ENCODE data around the gene ARMC9.
A peak's percentile ranks its signal among the peaks of the same experiment; 100 is the strongest.
"Not testable (repeated sequence)": the region's sequence is repeated elsewhere in the genome, so short reads cannot be mapped to it uniquely, and the experiment has no call there.

ARMC9 gene

DNA sequence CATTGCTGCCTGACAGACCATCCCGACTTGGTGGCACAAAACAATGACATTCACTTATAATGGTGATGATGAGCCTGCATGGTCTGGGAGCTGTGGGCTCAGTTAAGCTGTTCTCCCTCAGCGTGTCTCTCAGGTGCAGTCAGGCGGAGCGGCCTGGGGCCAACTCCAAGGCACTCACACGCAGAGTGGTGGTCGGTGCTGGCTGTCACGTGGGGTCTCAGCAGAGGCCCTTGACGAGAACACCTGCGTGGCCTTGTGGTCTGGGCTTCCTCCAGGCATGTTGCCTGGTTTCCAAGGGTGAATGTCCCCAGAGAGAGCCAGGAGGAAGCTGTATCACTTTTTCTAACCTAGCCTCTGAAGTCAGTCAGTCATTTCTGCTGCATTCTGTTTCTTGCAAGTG, 29.8 kb downstream of the ARMC9 start:
- Mint-ChIP-seq H3K27me3 (no peaks in the 10 kb centered on the region), H3K9me3 (no peaks in the 10 kb centered on the region), H3K4me3 (no peak overlapping the region), H3K4me1 (peaks cover 12% of the 10 kb centered on the region), H3K27ac (peak overlapping the region; percentile 22), H3K36me3 (no peaks in the 10 kb centered on the region)
- ATAC-seq (ENCODE audit: low read depth) (peak; percentile 68), DNase-seq (ENCODE audit: low spot score in 2 of 2) (peak; percentile 10 to 14)

DNA sequence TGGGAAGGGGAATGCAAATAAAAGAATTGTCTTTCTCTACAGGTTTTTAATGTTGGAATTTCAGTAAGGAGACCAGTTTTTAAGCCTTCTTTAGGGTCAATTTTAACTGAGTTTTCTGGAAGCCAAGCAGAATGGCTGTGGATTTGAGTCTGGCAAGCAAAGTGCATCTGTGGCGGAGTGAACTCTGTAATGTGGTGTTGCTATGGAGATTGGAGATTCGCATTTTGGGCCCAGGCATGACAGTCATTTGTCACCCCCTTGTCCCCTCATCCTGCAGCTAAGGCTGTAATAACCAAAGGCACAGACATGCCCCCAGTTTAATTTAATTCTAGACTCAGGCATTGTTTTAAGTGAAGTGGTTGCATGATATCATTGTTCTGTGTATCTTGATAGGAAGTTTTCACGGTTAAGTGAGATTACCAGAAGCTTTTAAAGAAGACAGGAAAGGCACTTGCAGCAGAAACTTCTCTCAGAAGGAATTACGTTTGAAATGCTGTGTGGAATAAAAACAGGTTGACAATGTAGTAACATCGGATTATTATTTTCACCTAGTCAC, 30.6 kb downstream of the ARMC9 start:
- Mint-ChIP-seq H3K4me1 (peaks cover 12% of the 10 kb centered on the region), H3K36me3 (no peaks in the 10 kb centered on the region), H3K9me3 (no peaks in the 10 kb centered on the region), H3K27ac (peak overlapping the region; percentile 22), H3K27me3 (no peaks in the 10 kb centered on the region), H3K4me3 (no peak overlapping the region)
- DNase-seq (ENCODE audit: low spot score in 2 of 2) (no peak), ATAC-seq (ENCODE audit: low read depth) (no peak)

DNA sequence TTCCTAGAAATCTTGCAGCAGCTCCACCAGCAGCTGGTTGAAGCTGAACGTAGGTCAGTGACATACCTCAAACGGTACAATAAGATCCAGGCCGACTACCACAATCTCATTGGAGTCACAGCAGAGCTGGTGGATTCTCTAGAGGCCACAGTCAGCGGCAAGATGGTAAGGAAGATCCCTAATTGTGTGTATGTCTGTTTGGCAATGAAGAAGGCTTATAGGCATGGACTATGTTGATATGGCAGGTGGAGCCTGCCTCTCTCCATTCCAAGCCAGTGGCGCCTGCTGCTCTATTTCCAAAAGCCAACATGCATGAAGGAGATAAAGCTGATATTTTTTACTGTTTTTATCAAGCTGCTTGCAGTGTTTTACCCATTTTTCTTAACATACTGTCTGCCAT, 36.8 kb downstream of the ARMC9 start:
- Mint-ChIP-seq H3K27me3 (no peaks in the 10 kb centered on the region), H3K9me3 (no peaks in the 10 kb centered on the region), H3K4me3 (no peak overlapping the region), H3K4me1 (no peaks in the 10 kb centered on the region), H3K27ac (no peak overlapping the region), H3K36me3 (no peaks in the 10 kb centered on the region)
- ATAC-seq (ENCODE audit: low read depth) (no peak), DNase-seq (ENCODE audit: low spot score in 2 of 2) (no peak)

DNA sequence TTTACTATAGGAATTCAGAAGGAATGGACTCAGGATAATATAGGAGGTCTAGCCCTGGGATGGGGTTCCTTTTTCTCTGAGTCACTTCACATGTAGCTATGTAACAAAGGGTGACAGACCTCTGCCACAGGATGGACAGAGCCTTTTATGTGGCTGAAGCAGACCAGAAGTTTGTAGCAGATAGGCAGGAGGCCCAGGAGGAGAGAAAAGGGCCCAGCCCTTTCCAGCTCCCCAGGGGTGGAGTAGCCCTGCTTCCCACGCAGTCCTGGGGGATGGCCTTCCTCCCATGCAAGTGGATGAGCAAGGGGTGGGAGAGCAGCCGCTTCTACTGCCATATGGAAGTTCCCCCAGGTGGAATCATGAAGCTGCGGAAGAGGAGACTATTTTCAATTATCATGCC, 40.3 kb downstream of the ARMC9 start:
- no peak overlapping the region for H3K27ac Mint-ChIP-seq
- DNase-seq (ENCODE audit: low spot score in 2 of 2) (no peak), ATAC-seq (ENCODE audit: low read depth) (no peak)
- no peaks in the 10 kb centered on the region for H3K27me3 Mint-ChIP-seq
- H3K4me1 Mint-ChIP-seq = no peaks in the 10 kb centered on the region
- no peaks in the 10 kb centered on the region for H3K9me3 Mint-ChIP-seq
- H3K4me3 Mint-ChIP-seq = no peak overlapping the region
- H3K36me3 Mint-ChIP-seq = no peaks in the 10 kb centered on the region

DNA sequence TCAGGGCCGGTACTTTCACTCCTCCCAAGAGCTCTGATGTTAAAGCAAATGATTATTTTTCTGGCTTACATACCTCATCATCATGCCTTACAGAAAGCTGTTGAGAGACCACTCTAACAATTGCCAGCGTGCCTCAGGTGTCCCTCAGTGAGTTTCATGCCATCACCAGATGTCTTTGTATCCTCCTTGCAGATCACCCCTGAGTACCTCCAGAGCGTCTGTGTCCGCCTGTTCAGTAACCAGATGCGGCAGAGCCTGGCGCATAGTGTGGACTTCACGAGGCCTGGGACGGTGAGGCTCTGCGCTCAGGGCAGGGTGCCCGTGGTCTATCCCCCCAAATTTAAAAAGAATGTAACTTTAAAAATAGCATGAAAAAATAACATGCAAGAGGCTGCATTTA, 41.3 kb downstream of the ARMC9 start:
- no peaks in the 10 kb centered on the region for H3K9me3 Mint-ChIP-seq
- no peak for ATAC-seq (ENCODE audit: low read depth)
- H3K4me1 Mint-ChIP-seq = no peaks in the 10 kb centered on the region
- H3K36me3 Mint-ChIP-seq = no peaks in the 10 kb centered on the region
- no peaks in the 10 kb centered on the region for H3K27me3 Mint-ChIP-seq
- H3K27ac Mint-ChIP-seq = no peak overlapping the region
- DNase-seq (ENCODE audit: low spot score in 2 of 2) = no peak
- no peak overlapping the region for H3K4me3 Mint-ChIP-seq

DNA sequence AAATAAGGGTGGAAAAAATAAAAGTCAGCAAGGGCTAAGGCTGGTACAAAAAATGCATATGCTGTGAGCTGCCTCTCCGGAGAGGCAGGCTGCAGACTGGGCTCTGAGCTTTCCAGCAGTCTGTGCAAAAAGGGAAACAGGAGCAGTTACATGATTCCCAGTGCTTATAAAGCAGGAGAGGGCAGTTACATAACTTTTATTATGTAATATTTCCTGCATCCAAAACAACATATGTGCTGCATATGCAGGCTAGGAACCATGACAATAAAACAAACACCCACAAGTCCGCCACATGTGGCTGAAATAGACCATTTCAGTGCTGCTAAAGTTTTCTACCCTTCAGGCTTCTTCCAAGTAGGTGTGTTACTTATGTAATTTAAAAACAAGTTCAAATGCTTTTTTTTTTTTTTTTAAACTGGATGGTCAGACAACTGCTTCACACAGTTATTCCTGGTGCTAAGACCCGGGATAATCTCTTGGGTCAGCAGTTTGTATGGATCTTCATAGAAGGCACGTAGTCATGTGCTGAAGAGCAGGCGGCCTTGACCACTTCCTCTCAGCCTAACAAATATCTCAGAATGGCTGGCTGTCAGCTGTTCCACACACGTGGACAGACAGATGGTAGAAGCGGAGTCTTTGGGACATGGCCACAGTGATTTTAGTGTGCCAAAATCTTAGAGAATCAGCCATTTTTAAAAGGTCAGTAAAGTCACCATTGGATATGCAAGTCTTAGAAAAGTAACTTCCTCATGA, 43.5 kb downstream of the ARMC9 start:
- Mint-ChIP-seq H3K36me3 (no peaks in the 10 kb centered on the region), H3K4me1 (no peaks in the 10 kb centered on the region), H3K4me3 (no peak overlapping the region), H3K27me3 (no peaks in the 10 kb centered on the region), H3K9me3 (no peaks in the 10 kb centered on the region), H3K27ac (no peak overlapping the region)
- DNase-seq (ENCODE audit: low spot score in 2 of 2) (no peak), ATAC-seq (ENCODE audit: low read depth) (no peak)

DNA sequence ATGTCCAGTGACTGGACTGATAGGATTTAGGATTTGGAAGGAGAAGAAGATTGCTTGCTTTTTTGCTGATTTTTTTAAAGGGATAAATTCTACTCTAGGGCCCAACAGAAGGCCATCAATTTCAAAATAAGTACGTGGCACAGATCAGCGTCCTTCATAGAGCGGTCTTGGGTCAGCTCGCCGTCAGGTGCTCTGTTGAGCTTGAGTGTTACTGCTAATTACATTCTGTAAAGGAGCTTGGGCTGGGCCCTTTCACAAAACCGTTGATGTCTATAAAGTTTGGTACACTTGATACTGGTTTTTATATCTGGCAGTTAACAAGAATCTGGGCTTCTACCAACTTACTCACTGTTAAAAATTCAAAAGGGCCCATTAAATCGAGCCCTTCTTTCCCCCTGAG, 45.4 kb downstream of the ARMC9 start:
- ATAC-seq (ENCODE audit: low read depth) (no peak), DNase-seq (ENCODE audit: low spot score in 2 of 2) (no peak)
- no peaks in the 10 kb centered on the region for H3K9me3 Mint-ChIP-seq
- H3K4me1 Mint-ChIP-seq = no peaks in the 10 kb centered on the region
- no peak overlapping the region for H3K4me3 Mint-ChIP-seq
- H3K36me3 Mint-ChIP-seq = no peaks in the 10 kb centered on the region
- no peaks in the 10 kb centered on the region for H3K27me3 Mint-ChIP-seq
- H3K27ac Mint-ChIP-seq = no peak overlapping the region

DNA sequence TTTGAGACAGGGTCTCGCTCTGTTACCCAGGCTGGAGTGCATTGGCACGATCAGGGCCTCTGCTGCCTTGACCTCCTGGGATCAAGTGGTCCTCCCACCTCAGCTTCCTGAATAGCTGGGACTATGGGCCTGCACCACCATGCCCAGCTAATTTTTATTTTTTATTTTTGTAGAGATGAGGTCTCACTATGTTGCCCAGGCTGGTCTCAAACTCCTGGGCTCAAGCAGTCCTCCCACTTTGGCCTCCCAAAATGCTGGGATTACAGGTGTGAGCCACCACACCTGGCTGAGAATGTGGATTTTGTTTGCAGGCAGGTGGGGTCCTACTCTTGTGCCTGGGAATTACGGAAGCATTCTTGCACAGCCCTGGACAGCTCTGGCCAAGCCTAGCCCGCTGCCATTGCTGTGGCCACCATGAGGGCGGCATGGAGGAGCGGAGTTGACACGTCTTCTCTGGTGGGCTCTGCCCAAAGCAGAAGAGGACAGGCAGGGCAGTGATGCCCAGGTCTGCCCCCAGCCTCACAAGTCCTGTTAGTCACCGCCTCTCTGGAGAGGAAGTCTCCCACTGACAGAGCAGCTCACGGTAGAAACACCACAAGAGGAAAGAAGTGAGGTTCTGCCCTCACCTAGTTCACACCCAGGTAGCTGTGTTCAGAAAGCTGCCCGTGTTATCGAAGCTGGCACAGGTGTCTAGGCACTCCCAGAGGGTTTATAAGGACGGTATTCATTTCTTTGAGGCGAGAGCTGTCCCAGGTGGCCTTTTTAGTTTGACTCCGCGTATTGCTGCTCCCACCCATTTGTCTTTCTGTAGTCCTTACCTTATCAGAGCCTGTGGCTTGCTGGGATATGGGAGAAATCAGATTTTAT, 46.2 kb downstream of the ARMC9 start:
- no peak for DNase-seq (ENCODE audit: low spot score in 2 of 2)
- no peak for ATAC-seq (ENCODE audit: low read depth)
- no peaks in the 10 kb centered on the region for H3K27me3 Mint-ChIP-seq
- no peaks in the 10 kb centered on the region for H3K9me3 Mint-ChIP-seq
- no peaks in the 10 kb centered on the region for H3K4me1 Mint-ChIP-seq
- H3K27ac Mint-ChIP-seq = no peak overlapping the region
- H3K4me3 Mint-ChIP-seq = no peak overlapping the region
- H3K36me3 Mint-ChIP-seq = no peaks in the 10 kb centered on the region

DNA sequence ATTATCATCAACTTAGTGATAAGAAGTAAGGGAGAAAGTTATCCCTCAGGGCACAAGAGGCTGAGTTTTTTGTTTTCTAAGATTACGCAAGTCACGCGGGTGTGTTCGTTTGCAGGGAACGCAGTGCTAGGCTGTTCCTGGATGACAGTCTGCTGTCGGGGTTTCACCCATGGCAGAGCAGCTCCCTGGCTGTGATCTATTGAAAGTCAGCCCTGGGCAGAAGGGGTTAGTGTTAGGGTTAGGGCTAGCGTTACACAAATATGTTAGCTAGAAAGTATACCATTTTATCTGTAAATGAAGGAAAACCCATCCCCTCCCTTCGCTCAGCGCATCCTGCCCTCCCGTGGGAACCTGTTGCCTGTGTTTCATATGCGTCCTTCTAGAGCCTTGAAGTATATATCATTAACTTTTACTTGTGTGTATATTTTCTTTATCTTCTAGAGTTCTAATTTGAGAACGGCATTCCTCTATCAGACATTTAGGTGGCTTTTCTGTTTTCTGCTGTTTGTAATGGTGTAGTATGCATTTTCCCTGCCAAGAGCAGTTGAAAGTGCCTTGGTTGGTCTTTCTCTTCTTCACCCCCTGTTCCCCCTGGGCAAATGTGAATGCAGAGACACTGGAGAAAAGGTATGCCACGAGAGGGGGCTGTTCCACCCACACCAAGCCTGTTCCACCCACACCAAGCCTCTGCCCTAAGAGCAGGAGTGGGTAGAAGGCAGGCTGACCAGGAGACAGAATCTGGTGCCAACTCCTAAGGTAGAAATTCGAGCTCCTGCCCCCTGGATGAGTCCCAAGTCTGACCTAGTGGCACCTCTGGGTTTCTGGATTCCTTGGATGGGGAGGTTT, 47.0 kb downstream of the ARMC9 start:
- no peak overlapping the region for H3K27ac Mint-ChIP-seq
- peak; percentile 38 for DNase-seq (ENCODE audit: low spot score in 2 of 2)
- H3K9me3 Mint-ChIP-seq = no peaks in the 10 kb centered on the region
- no peaks in the 10 kb centered on the region for H3K27me3 Mint-ChIP-seq
- no peaks in the 10 kb centered on the region for H3K4me1 Mint-ChIP-seq
- peak; percentile 86 for ATAC-seq (ENCODE audit: low read depth)
- H3K4me3 Mint-ChIP-seq = no peak overlapping the region
- H3K36me3 Mint-ChIP-seq = no peaks in the 10 kb centered on the region

DNA sequence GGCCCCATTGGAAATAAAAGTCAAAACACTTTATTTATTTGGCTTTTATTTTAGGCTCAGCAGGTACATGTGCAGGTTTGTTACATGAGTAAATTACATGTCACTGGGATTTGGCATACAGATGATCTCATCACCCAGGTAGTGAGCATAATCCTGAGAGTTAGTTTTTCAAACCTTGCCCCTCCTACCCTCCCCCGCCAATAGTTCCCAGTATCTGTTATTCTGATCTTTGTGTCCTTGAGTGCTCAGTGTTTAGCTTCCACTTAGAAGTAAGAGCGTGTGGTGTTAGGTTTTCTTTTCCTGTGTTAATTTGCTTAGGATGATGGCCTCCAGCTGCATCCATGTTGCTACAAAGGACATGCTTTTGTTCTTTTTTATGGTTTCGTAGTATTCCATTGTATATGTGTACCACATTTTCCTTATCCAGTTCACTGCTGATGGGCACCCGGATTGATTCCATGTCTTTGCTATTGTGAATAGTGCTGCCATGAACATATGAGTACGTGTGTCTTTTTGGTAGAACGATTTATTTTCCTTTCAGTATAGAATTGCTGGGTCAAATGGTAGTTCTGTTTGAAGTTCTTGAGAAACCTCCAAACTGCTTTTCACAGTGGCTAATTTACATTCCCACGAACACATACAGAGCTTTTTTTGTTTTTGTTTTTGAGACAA, 47.9 kb downstream of the ARMC9 start:
- H3K9me3 Mint-ChIP-seq = no peaks in the 10 kb centered on the region
- DNase-seq (ENCODE audit: low spot score in 2 of 2) (no peak), ATAC-seq (ENCODE audit: low read depth) (no peak)
- H3K27ac Mint-ChIP-seq = no peak overlapping the region
- H3K27me3 Mint-ChIP-seq = no peaks in the 10 kb centered on the region
- H3K36me3 Mint-ChIP-seq = no peaks in the 10 kb centered on the region
- H3K4me1 Mint-ChIP-seq = no peaks in the 10 kb centered on the region
- H3K4me3 Mint-ChIP-seq = no peak overlapping the region

DNA sequence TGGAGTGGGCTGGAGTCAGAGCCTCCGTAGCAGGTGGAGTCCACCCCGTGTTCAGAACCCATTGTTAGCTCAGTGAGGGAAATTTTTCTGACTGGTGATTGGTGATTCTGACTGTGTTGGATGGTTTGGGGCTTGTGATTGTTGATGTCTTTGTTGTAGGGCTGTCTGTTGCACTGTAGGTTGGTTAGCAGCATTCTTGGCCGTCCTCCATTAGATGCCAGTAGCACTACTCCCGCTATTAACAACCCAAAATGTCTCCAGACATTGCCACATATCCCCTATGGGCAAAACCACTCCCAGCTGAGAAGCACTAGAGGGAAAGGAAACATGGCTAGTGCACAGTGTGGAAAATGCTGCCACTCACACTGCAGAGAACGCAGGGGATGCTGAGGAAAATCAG, 51.7 kb downstream of the ARMC9 start:
- ATAC-seq (ENCODE audit: low read depth) (no peak), DNase-seq (ENCODE audit: low spot score in 2 of 2) (no peak)
- Mint-ChIP-seq H3K27ac (no peak overlapping the region), H3K4me3 (no peak overlapping the region), H3K36me3 (no peaks in the 10 kb centered on the region), H3K4me1 (no peaks in the 10 kb centered on the region), H3K9me3 (no peaks in the 10 kb centered on the region), H3K27me3 (no peaks in the 10 kb centered on the region)

DNA sequence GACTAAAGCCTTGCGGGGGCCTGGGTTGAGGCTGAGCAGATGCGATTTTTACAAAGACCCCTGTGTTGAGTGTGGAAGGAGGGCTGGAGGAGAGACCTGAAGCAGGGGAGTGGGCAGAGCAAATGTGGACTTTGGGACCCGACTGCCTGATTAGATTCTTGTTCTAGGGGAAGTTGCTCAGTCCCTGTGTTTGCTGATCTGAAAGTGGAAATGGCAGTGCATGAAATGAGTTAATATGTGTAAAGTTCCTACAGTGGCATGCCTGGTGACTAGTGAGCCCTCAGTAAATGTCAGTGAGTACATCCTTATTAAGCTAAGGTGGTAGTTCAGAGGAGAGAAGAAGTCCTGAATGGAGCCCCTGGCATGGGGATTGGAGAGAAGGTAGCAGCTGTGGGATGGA, 52.3 kb downstream of the ARMC9 start:
- no peaks in the 10 kb centered on the region for H3K9me3 Mint-ChIP-seq
- H3K4me1 Mint-ChIP-seq = no peaks in the 10 kb centered on the region
- no peaks in the 10 kb centered on the region for H3K36me3 Mint-ChIP-seq
- no peak overlapping the region for H3K27ac Mint-ChIP-seq
- no peak overlapping the region for H3K4me3 Mint-ChIP-seq
- no peaks in the 10 kb centered on the region for H3K27me3 Mint-ChIP-seq
- DNase-seq (ENCODE audit: low spot score in 2 of 2) (no peak), ATAC-seq (ENCODE audit: low read depth) (no peak)

DNA sequence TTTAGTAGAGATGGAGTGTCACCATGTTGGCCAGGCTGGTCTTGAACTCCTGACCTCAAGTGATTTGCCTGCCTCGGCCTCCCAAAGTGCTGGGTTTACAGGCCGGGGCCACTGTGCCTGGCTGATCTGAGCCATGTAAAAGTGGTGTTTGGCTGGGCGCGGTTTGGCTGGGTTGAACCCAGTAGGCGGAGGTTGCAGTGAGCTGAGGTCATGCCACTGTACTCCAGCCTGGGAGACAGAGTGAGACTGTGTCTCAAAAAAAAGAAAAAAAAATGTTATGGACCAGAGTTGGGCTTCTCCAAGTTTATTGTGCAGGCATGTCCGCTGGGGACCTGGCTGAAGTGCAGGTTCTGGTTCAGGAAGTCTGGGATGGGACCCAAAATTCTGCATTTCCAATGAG, 54.9 kb downstream of the ARMC9 start:
- not testable (repeated sequence) for H3K9me3 Mint-ChIP-seq; H3K4me1 Mint-ChIP-seq; DNase-seq (ENCODE audit: low spot score in 2 of 2)

More for the DNA sequence above, 54.9 kb downstream of the ARMC9 start:
- ATAC-seq (ENCODE audit: low read depth); H3K27me3 Mint-ChIP-seq; H3K27ac Mint-ChIP-seq; H3K4me3 Mint-ChIP-seq; H3K36me3 Mint-ChIP-seq: not testable (repeated sequence)

Measured in memory B cell (primary cell).